OCI-LY1 (cell line): ENCODE data around the gene HTR2B.

Source experiments
- H2AFZ ChIP-seq: fragments of 200-600 bp; sonication (generic), shearing (Covaris generic); 2 replicates; pipeline ENCODE4 v1.6.0; 2014; ENCODE audit warnings: antibody characterized with exemption, mild to moderate bottlenecking, low read length
- H3F3A ChIP-seq: fragments of 200-600 bp; sonication (generic), shearing (Covaris generic); 2 replicates; pipeline ENCODE4 v1.6.0; 2014; ENCODE audit warnings: mild to moderate bottlenecking, antibody characterized with exemption, low read length, moderate library complexity; ENCODE audit not compliant: insufficient read depth
- H3K27ac ChIP-seq: fragments of 200-600 bp; sonication (generic); 2 replicates; pipeline ENCODE4 v1.5.1; 2014; ENCODE audit warnings: low read length, mixed run types, mild to moderate bottlenecking, low read depth; ENCODE audit not compliant: poor library complexity, severe bottlenecking
- H3K27me3 ChIP-seq: fragments of 200-600 bp; sonication (generic); 2 replicates; pipeline ENCODE4 v1.6.0; 2014; ENCODE audit warnings: antibody characterized with exemption, mild to moderate bottlenecking, low read length, moderate library complexity; ENCODE audit not compliant: insufficient read depth
- H3K36me3 ChIP-seq: fragments of 200-600 bp; sonication (generic); 2 replicates; pipeline ENCODE4 v1.6.1; 2014; ENCODE audit warnings: mild to moderate bottlenecking, antibody characterized with exemption, low read length, moderate library complexity, mixed read lengths; ENCODE audit not compliant: insufficient read depth
- H3K4me1 ChIP-seq: fragments of 200-600 bp; sonication (generic); 2 replicates; pipeline ENCODE4 v1.5.1; 2014; ENCODE audit warnings: mild to moderate bottlenecking, low read length, moderate library complexity; ENCODE audit not compliant: insufficient read depth, severe bottlenecking
- H3K4me2 ChIP-seq: fragments of 200-600 bp; sonication (generic), shearing (Covaris generic); 2 replicates; pipeline ENCODE4 v1.6.1; 2014; ENCODE audit warnings: low read length
- H3K4me3 ChIP-seq: fragments of 200-600 bp; sonication (generic); 2 replicates; pipeline ENCODE4 v1.5.1; 2014; ENCODE audit warnings: low read length, low read depth, mild to moderate bottlenecking, mixed read lengths; ENCODE audit not compliant: poor library complexity, severe bottlenecking
- H3K79me2 ChIP-seq: fragments of 200-600 bp; shearing (Covaris generic); 2 replicates; pipeline ENCODE4 v1.6.1; 2016; ENCODE audit warnings: mixed run types, low read length, mixed read lengths; ENCODE audit not compliant: insufficient read depth
- H3K9ac ChIP-seq: fragments of 200-600 bp; sonication (generic), shearing (Covaris generic); 2 replicates; pipeline ENCODE4 v1.6.1; 2014; ENCODE audit warnings: mild to moderate bottlenecking, low read length, mixed read lengths
- H3K9me2 ChIP-seq: fragments of 200-600 bp; sonication (generic), shearing (Covaris generic); 2 replicates; pipeline ENCODE4 v1.6.1; 2014; ENCODE audit warnings: low read depth, mild to moderate bottlenecking, low read length, mixed read lengths
- H3K9me3 ChIP-seq: fragments of 200-600 bp; shearing (Covaris generic); 2 replicates; pipeline ENCODE4 v1.6.1; 2014; ENCODE audit warnings: low read length, mixed read lengths
- H4K20me1 ChIP-seq: fragments of 200-600 bp; sonication (generic), shearing (Covaris generic); 2 replicates; pipeline ENCODE4 v1.6.0; 2016; ENCODE audit warnings: mild to moderate bottlenecking, low read length; ENCODE audit not compliant: insufficient read depth
- EZH2 ChIP-seq: fragments of 200-600 bp; sonication (generic), shearing (Covaris generic); IDR thresholded peaks from 2 replicates; pipeline ENCODE4 v1.8.0; 2017; ENCODE audit warnings: borderline replicate concordance, mixed run types, mild to moderate bottlenecking, antibody characterized with exemption, low read length, moderate library complexity, mixed read lengths
- TF ChIP-seq, protein P1 (sequence below): fragments of 200-600 bp; sonication (generic), shearing (Covaris generic); IDR thresholded peaks from 2 replicates; pipeline ENCODE4 v1.5.1; 2017; ENCODE audit warnings: mild to moderate bottlenecking, antibody characterized with exemption, low read length, moderate library complexity, mixed read lengths

The HTR2B gene

DNA sequence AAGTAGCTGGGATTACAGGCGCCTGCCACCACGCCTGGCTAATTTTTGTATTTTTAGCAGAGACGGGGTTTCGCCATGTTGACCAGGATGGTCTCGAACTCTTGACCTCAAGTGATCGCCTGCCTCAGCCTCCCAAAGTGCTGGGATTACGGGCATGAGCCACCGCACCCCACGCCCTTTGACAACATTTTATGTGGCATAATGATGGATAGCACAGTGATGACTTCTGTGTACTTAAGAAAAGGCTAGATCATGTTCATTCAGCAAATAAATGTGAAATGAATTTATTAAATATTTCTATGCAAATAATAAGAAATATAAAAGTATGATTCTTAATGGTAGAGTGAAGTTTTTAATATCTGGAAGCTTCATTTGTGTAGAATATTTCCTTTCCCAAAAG lies 2.6 kb upstream of the HTR2B start:
- no peak overlapping the region for H3K4me2 ChIP-seq

DNA sequence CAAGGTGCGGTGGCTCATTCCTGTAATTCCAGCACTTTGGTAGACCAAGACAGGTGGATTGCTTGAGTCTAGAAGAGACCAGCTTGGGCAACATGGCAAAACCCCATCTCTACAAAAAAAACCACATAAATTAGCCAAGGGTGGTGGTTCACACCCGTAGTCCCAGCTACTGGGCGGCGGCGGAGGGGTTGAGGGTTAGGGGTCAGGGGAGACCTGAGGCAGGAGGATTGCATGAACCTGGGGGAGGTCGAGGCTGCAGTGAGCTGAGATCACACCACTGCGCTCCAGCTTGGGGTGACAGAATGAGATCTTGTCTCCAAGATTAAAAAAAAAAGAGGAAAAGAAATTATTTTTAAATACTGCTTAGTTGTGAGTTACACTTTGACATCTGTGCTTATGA lies 1.3 kb upstream of the HTR2B start:
- Histone ChIP-seq H3K79me2 (no peaks in the 10 kb centered on the region), H3K4me1 (peaks cover 7% of the 10 kb centered on the region), H2AFZ (no peak overlapping the region), H3K27ac (no peak overlapping the region), H3K36me3 (no peaks in the 10 kb centered on the region), H4K20me1 (no peaks in the 10 kb centered on the region), H3K9ac (no peak overlapping the region), H3K4me3 (no peak overlapping the region), H3K9me2 (no peaks in the 10 kb centered on the region), H3F3A (no peaks in the 10 kb centered on the region), H3K4me2 (no peak overlapping the region), H3K27me3 (no peaks in the 10 kb centered on the region), H3K9me3 (no peaks in the 10 kb centered on the region)
- no peak for TF ChIP-seq EZH2
- TF ChIP-seq, protein P1, sequence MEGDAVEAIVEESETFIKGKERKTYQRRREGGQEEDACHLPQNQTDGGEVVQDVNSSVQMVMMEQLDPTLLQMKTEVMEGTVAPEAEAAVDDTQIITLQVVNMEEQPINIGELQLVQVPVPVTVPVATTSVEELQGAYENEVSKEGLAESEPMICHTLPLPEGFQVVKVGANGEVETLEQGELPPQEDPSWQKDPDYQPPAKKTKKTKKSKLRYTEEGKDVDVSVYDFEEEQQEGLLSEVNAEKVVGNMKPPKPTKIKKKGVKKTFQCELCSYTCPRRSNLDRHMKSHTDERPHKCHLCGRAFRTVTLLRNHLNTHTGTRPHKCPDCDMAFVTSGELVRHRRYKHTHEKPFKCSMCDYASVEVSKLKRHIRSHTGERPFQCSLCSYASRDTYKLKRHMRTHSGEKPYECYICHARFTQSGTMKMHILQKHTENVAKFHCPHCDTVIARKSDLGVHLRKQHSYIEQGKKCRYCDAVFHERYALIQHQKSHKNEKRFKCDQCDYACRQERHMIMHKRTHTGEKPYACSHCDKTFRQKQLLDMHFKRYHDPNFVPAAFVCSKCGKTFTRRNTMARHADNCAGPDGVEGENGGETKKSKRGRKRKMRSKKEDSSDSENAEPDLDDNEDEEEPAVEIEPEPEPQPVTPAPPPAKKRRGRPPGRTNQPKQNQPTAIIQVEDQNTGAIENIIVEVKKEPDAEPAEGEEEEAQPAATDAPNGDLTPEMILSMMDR: no peak

More for the DNA sequence above, 2.6 kb upstream of the HTR2B start:
- Histone ChIP-seq H3F3A (no peaks in the 10 kb centered on the region), H3K9me2 (no peaks in the 10 kb centered on the region), H3K4me3 (no peak overlapping the region), H3K27ac (no peak overlapping the region), H3K9me3 (no peaks in the 10 kb centered on the region), H3K9ac (no peak overlapping the region), H2AFZ (no peak overlapping the region), H4K20me1 (no peaks in the 10 kb centered on the region), H3K4me1 (peaks cover 7% of the 10 kb centered on the region), H3K79me2 (no peaks in the 10 kb centered on the region), H3K27me3 (no peaks in the 10 kb centered on the region), H3K36me3 (no peaks in the 10 kb centered on the region)
- TF ChIP-seq EZH2: no peak
- TF ChIP-seq, protein P1: no peak

DNA sequence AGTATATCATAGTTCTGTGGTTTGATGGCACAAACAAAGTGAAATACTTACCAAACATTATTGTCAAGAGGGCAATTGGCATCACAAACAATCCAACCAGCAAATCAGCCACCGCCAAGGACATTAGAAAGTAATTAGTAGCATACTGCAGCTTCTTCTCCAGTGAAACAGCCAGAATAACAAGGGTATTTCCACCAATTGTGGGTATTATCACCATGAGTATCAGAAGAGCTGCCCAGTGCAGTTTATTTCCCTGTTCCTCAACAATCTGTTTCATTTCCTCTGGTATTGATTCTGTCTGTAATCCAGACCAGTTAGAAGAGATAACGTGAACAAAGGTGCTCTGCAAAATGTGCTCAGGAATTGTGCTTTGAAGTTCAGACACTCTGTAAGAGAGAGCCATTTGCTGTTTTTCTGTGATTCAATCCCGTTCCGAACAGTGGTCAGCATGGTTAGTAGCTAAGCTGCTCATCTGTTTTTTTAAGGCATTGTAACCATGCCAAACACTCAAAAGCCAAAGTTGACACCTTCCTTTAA lies 1.4 kb downstream of the HTR2B start:
- H3K27me3 ChIP-seq: no peaks in the 10 kb centered on the region
- no peaks in the 10 kb centered on the region for H4K20me1 ChIP-seq
- H3K4me3 ChIP-seq: no peak overlapping the region
- H3K9me2 ChIP-seq: no peaks in the 10 kb centered on the region
- peaks cover 7% of the 10 kb centered on the region for H3K4me1 ChIP-seq
- no peaks in the 10 kb centered on the region for H3F3A ChIP-seq
- H3K9me3 ChIP-seq: no peaks in the 10 kb centered on the region
- no peak for TF ChIP-seq EZH2
- TF ChIP-seq, protein P1: no peak
- no peak overlapping the region for H3K27ac ChIP-seq
- no peak overlapping the region for H3K9ac ChIP-seq
- no peak overlapping the region for H3K4me2 ChIP-seq
- H3K36me3 ChIP-seq: 0 out of 2 replicates have a peak, but pooled peaks cover 4% of the 10 kb centered on the region
- H2AFZ ChIP-seq: no peak overlapping the region
- no peaks in the 10 kb centered on the region for H3K79me2 ChIP-seq
